Measurements from ENCODE around the gene DNAH1. TPM values are rescaled to one million over a fixed set of nuclear protein-coding genes. Genes with fewer than 3 reads are reported as not detected.

Gene DNAH1
- total RNA-seq, 1 experiment from 2014 or later, result 5.9 TPM

GRCh38 chr3:52438579-52439425 is 122.7 kb downstream of the DNAH1 start:
- Histone ChIP-seq H3K27ac (no peak overlapping the region), H3K36me3 (ENCODE audit: low read depth) (no peaks in the 10 kb centered on the region), H3F3A (ENCODE audit: insufficient read depth, low read depth) (no peaks in the 10 kb centered on the region), H3K4me1 (replicated peaks; ENCODE audit: insufficient read depth) (no peaks in the 10 kb centered on the region), H2AFZ (no peak overlapping the region), H3K4me2 (no peak overlapping the region), H3K9me2 (ENCODE audit: insufficient read depth) (no peaks in the 10 kb centered on the region), H3K9me3 (ENCODE audit: insufficient read depth, low read depth) (no peaks in the 10 kb centered on the region), H3K4me3 (no peak overlapping the region), H3K79me2 (ENCODE audit: low read depth) (no peaks in the 10 kb centered on the region), H4K20me1 (ENCODE audit: insufficient read depth) (no peaks in the 10 kb centered on the region), H3K27me3 (ENCODE audit: insufficient read depth, low read depth) (no peaks in the 10 kb centered on the region)
- no peak for DNase-seq
- intact Hi-C loops (cut with micrococcal nuclease; ENCODE audit: unreplicated experiment), result no loop called here
- BruUV-seq (replicated peaks), result no TSS peak
- ChIA-PET CTCF (no interaction called here), POLR2A (ENCODE audit: unreplicated experiment) (interaction anchor here (0.6 kb wide), 3 partner anchors 58 to 195 kb away, joined by 3 to 5 read pairs (median 3); no protein-coding TSS in a partner anchor)
- TF ChIP-seq, protein P1, sequence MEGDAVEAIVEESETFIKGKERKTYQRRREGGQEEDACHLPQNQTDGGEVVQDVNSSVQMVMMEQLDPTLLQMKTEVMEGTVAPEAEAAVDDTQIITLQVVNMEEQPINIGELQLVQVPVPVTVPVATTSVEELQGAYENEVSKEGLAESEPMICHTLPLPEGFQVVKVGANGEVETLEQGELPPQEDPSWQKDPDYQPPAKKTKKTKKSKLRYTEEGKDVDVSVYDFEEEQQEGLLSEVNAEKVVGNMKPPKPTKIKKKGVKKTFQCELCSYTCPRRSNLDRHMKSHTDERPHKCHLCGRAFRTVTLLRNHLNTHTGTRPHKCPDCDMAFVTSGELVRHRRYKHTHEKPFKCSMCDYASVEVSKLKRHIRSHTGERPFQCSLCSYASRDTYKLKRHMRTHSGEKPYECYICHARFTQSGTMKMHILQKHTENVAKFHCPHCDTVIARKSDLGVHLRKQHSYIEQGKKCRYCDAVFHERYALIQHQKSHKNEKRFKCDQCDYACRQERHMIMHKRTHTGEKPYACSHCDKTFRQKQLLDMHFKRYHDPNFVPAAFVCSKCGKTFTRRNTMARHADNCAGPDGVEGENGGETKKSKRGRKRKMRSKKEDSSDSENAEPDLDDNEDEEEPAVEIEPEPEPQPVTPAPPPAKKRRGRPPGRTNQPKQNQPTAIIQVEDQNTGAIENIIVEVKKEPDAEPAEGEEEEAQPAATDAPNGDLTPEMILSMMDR (conservative IDR thresholded peaks at IDR 0.05), result no peak
- no peak for TF ChIP-seq EZH2 (IDR thresholded peaks at IDR 0.05; ENCODE audit: low read depth)

DNA sequence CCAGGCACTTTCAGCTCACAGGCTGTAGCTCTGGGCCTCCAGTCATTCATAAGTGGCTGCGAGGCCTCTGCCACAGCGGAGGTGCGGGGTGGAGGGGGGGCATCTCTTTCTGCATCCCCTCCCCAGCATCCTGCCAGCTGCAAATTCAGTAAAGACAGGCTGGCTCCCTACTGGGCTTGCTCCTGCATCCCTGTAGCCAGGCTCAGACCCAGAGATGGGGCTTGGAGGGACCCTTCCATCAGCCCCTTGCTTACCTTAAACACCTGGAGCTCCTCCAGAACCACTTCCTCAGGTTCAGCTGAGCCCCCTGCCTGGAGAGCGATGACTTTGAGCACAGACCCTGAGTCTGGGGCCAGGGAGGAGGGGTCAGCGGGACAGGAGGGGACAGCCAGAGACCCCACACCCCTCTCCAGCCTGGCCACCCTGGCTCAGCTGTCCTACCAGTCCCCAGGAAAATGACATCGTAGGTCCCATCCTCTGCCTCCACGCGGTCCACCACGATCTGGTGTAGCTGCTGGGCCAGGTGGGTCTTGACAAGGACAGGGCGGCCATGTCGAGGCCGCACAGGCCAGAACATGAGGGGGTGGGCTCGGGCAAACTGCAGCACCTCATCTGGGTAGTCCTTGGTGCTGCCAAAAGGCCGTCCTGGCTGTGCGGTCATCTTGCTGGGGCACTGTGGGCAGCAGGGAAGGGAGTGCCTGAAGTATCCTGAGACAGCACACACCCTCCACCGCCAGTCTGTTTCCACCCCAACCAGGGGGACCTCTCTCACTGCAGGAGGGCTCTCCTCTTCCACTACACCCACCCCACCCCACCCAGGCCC is 123.5 kb downstream of the DNAH1 start:
- no peak for DNase-seq
- no peak overlapping the region for H3K4me3 ChIP-seq
- no peaks in the 10 kb centered on the region for H3K9me2 ChIP-seq (ENCODE audit: insufficient read depth)
- H3K27me3 ChIP-seq (ENCODE audit: insufficient read depth, low read depth), result no peaks in the 10 kb centered on the region
- H4K20me1 ChIP-seq (ENCODE audit: insufficient read depth), result no peaks in the 10 kb centered on the region
- intact Hi-C loops (cut with micrococcal nuclease; ENCODE audit: unreplicated experiment), result no loop called here
- H3K4me2 ChIP-seq, result no peak overlapping the region
- no peaks in the 10 kb centered on the region for H3K4me1 ChIP-seq (replicated peaks; ENCODE audit: insufficient read depth)
- no peaks in the 10 kb centered on the region for H3F3A ChIP-seq (ENCODE audit: insufficient read depth, low read depth)
- H2AFZ ChIP-seq, result no peak overlapping the region
- H3K79me2 ChIP-seq (ENCODE audit: low read depth), result no peaks in the 10 kb centered on the region
- H3K36me3 ChIP-seq (ENCODE audit: low read depth), result no peaks in the 10 kb centered on the region
- no TSS peak for BruUV-seq (replicated peaks)
- TF ChIP-seq EZH2 (IDR thresholded peaks at IDR 0.05; ENCODE audit: low read depth), result no peak
- TF ChIP-seq, protein P1 (conservative IDR thresholded peaks at IDR 0.05), result no peak
- ChIA-PET POLR2A (ENCODE audit: unreplicated experiment) (interaction anchor here (0.6 kb wide), 3 partner anchors 59 to 196 kb away, joined by 3 to 5 read pairs (median 3); no protein-coding TSS in a partner anchor), CTCF (no interaction called here)
- H3K27ac ChIP-seq, result no peak overlapping the region
- H3K9me3 ChIP-seq (ENCODE audit: insufficient read depth, low read depth), result no peaks in the 10 kb centered on the region

DNA sequence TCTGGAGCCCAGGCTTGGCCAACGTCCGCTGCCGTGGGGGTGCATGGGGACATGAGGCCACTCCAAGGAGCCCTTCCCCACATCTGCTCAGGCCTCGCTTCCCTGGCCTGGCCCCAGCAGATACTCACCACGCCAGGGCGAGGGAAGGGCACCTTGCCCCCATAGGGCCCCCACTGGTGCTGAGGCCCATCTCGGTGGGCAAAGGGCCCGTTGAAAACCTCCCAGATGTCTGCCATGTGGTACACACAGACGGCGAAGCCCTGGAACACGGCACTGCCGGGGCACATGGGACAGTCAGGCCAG is 124.1 kb downstream of the DNAH1 start:
- BruUV-seq (replicated peaks), result no TSS peak
- CTCF ChIA-PET, result no interaction called here

More for the DNA sequence above, 124.1 kb downstream of the DNAH1 start:
- no peaks in the 10 kb centered on the region for H3K36me3 ChIP-seq (ENCODE audit: low read depth)
- H3F3A ChIP-seq (ENCODE audit: insufficient read depth, low read depth), result no peaks in the 10 kb centered on the region
- H3K4me1 ChIP-seq (replicated peaks; ENCODE audit: insufficient read depth), result no peaks in the 10 kb centered on the region
- no peak overlapping the region for H3K4me2 ChIP-seq
- POLR2A ChIA-PET (ENCODE audit: unreplicated experiment), result no interaction called here
- H4K20me1 ChIP-seq (ENCODE audit: insufficient read depth), result no peaks in the 10 kb centered on the region
- no peak overlapping the region for H3K27ac ChIP-seq
- no peaks in the 10 kb centered on the region for H3K27me3 ChIP-seq (ENCODE audit: insufficient read depth, low read depth)
- H2AFZ ChIP-seq, result no peak overlapping the region
- H3K9me3 ChIP-seq (ENCODE audit: insufficient read depth, low read depth), result no peaks in the 10 kb centered on the region
- no peak for DNase-seq
- H3K79me2 ChIP-seq (ENCODE audit: low read depth), result no peaks in the 10 kb centered on the region
- intact Hi-C loops (cut with micrococcal nuclease; ENCODE audit: unreplicated experiment), result no loop called here
- H3K4me3 ChIP-seq, result no peak overlapping the region
- no peaks in the 10 kb centered on the region for H3K9me2 ChIP-seq (ENCODE audit: insufficient read depth)
- TF ChIP-seq, protein P1 (conservative IDR thresholded peaks at IDR 0.05), result no peak
- TF ChIP-seq EZH2 (IDR thresholded peaks at IDR 0.05; ENCODE audit: low read depth), result no peak

All from PC-9 (cell line).